T-helper 1 cell treated with Interleukin-12 subunit alpha and Interleukin-12 subunit beta and Interleukin-4 antibody, amounts not matched to agents 30 ng/mL and 1 ng/mL, for 36 hours (primary cell): Measurements from ENCODE around the gene MAP4K4. TPM values are rescaled to one million over a fixed set of nuclear protein-coding genes. Genes with fewer than 3 reads are reported as not detected.

Source experiments
- intact Hi-C: fragments of 100-400 bp; cut with micrococcal nuclease; formaldehyde crosslinking; loops from one replicate; pipeline ENCODE4 v1.15.1; 2024
- total RNA-seq: library from RNA; stranded (reverse); gene quantifications from 2 replicates; pipeline ENCODE4 v1.2.3, GENCODE V29; 2022

Gene MAP4K4
- total RNA-seq, 1 donor from 2014 or later, result 120 TPM

GRCh38 chr2:101855776-101856175, 158.3 kb downstream of the MAP4K4 start:
- intact Hi-C loops, result no loop called here

GRCh38 chr2:101858246-101858645, 160.7 kb downstream of the MAP4K4 start:
- intact Hi-C loops, result no loop called here

GRCh38 chr2:101858910-101859309, 161.4 kb downstream of the MAP4K4 start:
- intact Hi-C loops, result no loop called here

GRCh38 chr2:101859604-101860003, 162.1 kb downstream of the MAP4K4 start:
- intact Hi-C loops, result no loop called here

GRCh38 chr2:101860157-101860556, 162.7 kb downstream of the MAP4K4 start:
- intact Hi-C loops, result no loop called here

- intact Hi-C loops, result no loop called here
These were observed 163.3 kb downstream of the MAP4K4 start for GRCh38 chr2:101860782-101861181.

GRCh38 chr2:101861382-101861781, 163.9 kb downstream of the MAP4K4 start:
- intact Hi-C loops, result no loop called here

- intact Hi-C loops, result no loop called here
These were observed 166.0 kb downstream of the MAP4K4 start for GRCh38 chr2:101863534-101863933.

GRCh38 chr2:101864426-101864825, 166.9 kb downstream of the MAP4K4 start:
- intact Hi-C loops, result no loop called here

- intact Hi-C loops, result no loop called here
These were observed 171.0 kb downstream of the MAP4K4 start for GRCh38 chr2:101868525-101868924.

- intact Hi-C loops, result no loop called here
These were observed 172.0 kb downstream of the MAP4K4 start for GRCh38 chr2:101869527-101869926.

- intact Hi-C loops, result no loop called here
These were observed 172.9 kb downstream of the MAP4K4 start for GRCh38 chr2:101870444-101870843.

- intact Hi-C loops, result no loop called here
These were observed 174.0 kb downstream of the MAP4K4 start for GRCh38 chr2:101871480-101871879.

GRCh38 chr2:101872480-101872879, 175.0 kb downstream of the MAP4K4 start:
- intact Hi-C loops, result no loop called here

GRCh38 chr2:101873543-101873942, 176.0 kb downstream of the MAP4K4 start:
- intact Hi-C loops, result loop anchor here (1.0 kb wide), 1 partner anchor 454 kb away; no protein-coding TSS in a partner anchor

- intact Hi-C loops, result no loop called here
These were observed 176.6 kb downstream of the MAP4K4 start for GRCh38 chr2:101874069-101874468.

GRCh38 chr2:101879466-101879865, 182.0 kb downstream of the MAP4K4 start:
- intact Hi-C loops, result no loop called here

GRCh38 chr2:101881131-101881530, 183.6 kb downstream of the MAP4K4 start:
- intact Hi-C loops, result loop anchor here (5.0 kb wide), 3 partner anchors 121 to 736 kb away; partner anchors contain the start of genes IL18R1 and SLC9A2

GRCh38 chr2:101882769-101883307, 185.3 kb downstream of the MAP4K4 start:
- intact Hi-C loops, result loop anchor here (5.0 kb wide), 3 partner anchors 119 to 734 kb away; partner anchors contain the start of genes IL18R1 and SLC9A2

GRCh38 chr2:101883860-101884259, 186.4 kb downstream of the MAP4K4 start:
- intact Hi-C loops, result loop anchor here (1.0 to 5.0 kb wide), 5 partner anchors 118 to 733 kb away; partner anchors contain the start of genes IL18R1 and SLC9A2

GRCh38 chr2:101884423-101884822, 186.9 kb downstream of the MAP4K4 start:
- intact Hi-C loops, result loop anchor here (1.0 to 5.0 kb wide), 5 partner anchors 118 to 733 kb away; partner anchors contain the start of genes IL18R1 and SLC9A2

- intact Hi-C loops, result no loop called here
These were observed 189.8 kb downstream of the MAP4K4 start for GRCh38 chr2:101887328-101887727.

GRCh38 chr2:101889460-101890098, 192.1 kb downstream of the MAP4K4 start:
- intact Hi-C loops, result no loop called here
